ENCODE measurements around the gene HEXIM1.

- TF ChIP-seq GATA3 (IDR thresholded peaks at IDR 0.05; ENCODE audit: low read depth, low read length) (no peak), GATA2 (IDR thresholded peaks at IDR 0.05; ENCODE audit: low read depth, low read length) (no peak)
These were observed 33.2 kb upstream of the HEXIM1 start for GRCh38 chr17:45115015-45115625.
